ENCODE results near the gene APOL6.
"Not testable (repeated sequence)": the region's sequence is repeated elsewhere in the genome, so short reads cannot be mapped to it uniquely, and the experiment has no call there.

APOL6 gene

DNA sequence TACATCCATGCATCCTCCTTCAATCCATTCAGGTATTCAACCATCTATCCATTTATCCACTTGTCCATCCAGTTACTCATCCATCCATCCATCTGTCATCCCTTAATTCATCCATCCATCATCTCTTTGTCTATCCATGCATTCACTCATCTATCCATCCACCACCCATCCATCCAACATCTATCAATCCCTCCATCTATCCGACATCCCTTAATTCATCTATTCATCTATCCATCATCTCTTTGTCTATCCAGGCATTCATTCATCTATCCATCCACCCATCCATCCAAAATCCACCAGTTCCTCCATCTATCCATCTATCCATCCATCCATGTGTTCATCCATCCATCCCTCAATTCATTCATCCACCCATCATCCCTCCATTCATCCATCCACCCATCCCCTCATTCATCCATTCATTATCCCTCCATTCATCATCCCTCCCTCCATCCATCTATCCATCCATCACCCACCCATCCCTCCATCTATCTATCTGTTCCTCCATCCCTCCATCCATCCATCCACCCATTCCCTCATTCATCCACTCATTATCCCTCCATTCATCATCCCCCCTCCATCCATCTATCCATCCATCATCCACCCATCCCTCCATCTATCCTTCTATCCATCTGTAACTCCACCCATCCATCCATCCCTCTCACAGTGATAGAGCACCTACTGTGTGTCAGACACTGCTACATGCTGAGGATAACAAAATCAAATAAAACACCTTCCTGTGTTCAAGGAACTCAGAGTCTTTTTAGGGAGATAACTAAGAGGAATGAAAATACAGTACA lies 29.6 kb upstream of the APOL6 start:
- DNase-seq = no peak

DNA sequence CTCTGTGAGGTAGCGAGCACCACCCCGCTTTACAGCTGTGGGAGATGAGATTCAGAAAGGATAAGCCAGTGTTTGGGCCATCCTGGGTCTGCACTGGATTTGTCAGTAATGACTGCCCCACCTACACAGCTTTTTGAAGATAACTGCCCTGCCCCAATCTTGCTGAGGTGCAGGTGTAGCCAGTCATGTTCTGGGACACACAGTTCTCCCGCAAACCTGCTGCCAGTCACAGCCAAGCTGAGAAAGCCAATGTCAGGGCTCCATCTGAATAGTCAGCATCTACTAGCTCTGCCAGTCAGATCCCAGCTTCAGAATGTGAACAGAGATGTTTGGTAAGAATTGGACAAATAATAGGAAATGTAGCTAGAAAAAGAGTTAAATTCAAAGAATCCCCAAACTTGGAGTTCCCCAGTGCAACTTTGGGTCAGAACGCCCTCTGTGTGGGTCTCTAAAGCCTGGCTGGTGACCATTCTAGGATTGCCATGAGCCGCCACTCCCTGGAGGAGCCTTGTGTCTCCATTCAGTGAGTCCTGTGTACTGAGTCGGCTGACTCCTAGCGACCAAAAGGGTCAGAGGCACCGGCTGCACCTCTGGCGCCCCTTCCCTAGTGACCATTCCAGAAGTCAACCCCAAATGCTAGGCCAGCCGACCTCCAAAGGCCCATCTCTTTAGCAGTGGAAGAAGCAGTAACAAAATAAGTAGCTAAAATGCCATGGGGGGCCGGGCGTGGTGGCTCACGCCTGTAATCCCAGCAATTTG lies 28.7 kb upstream of the APOL6 start:
- DNase-seq = no peak

DNA sequence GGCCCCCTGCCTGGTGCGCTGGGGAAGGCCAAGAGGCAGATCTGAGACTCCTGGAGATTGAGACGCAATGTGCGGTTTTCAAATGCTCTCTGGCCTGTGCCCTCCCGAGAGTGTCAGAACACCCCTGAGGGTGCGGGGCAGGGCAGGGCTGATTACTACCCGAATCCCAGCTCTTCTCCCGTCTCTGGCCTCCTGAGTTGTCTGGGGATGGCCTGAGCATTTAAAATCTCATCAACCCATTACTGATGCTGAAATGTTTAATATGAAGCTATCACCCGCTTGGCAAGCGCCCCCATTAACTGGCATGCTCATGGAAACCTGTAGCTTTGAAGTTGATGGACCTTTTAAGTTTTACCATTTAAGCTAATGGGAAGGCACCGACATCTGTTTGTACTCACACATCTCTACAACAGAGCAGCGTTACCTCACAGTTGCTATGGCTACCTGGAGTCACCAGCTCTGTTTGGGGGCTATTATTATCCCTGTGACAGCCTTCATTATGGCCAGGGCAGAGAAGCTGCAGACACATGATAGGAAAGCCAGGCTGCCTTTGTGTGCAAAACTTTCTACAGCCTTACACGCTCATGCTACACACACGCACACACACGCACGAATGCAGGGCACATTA lies 27.5 kb upstream of the APOL6 start:
- no peak for DNase-seq

DNA sequence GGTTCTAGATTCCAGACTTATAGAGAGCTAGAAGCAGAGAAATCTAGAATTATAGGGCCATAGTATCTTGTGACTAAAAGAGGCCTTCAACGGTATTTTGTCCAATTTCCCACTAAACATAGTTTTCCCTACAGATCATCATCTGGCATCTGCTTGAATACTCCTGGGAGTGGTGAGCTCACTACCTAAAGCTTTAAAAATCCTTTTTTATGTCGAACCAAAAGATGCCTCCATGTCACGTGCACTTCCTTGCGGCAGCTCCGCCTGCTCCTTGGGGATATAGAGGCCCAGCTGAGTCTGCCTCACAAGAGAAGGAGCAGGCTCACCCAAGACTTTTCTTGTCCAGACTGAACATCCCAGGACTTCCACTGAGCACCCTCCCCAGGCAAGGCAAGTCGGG lies 26.8 kb upstream of the APOL6 start:
- no peak for DNase-seq

DNA sequence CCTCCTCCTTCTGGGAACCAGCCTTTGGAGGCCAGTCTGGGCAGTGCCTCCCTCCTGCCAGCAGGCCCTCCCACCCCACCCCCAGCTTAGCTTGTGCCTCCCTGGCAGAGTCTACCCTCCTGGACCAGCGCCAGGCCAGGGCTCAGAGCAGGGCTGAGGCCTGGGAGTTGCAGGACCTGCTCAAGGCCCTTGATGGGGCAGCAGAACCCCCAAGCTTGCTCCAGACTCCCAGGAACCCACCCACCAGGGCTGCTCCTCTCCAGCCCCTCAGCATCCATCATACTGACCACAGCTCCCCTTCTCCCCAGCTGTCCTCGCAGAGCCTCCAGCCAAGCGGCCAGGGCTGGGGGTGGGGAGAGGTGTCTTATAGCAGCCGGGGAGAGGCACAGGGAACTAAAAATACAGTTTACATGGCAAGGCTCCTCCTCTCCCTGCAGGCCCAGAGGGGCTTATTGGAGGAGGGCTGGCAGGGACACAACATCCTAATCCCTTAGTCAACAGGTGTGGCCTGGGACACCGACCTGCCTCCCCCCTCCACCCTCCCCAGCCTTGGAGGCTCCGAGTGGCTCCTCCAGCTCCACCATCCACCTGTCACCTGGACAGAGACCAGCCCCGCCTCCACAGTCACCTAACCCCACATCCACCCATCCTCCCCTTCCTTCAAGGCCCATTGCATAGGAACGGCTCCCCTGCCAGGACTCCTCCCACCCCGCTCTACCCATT lies 25.9 kb upstream of the APOL6 start:
- DNase-seq = no peak

DNA sequence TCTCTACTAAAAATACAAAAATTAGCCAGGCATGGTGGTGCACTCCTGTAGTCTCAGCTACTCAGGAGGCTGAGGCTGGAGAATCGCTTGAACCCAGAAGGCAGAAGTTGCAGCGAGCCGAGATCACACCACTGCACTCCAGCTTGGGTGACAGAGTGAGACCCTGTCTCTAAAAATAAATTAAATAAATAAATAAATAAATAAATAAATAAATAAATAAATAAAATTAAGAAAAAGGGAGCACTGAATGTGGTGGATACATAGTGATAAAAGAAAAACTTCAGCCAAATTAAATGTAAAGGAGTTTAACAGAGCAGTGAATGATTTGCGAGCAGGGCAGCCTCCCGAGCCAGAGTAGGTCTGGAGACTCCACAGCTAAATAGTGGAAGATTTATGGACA lies 24.4 kb upstream of the APOL6 start:
- DNase-seq = not testable (repeated sequence)

DNA sequence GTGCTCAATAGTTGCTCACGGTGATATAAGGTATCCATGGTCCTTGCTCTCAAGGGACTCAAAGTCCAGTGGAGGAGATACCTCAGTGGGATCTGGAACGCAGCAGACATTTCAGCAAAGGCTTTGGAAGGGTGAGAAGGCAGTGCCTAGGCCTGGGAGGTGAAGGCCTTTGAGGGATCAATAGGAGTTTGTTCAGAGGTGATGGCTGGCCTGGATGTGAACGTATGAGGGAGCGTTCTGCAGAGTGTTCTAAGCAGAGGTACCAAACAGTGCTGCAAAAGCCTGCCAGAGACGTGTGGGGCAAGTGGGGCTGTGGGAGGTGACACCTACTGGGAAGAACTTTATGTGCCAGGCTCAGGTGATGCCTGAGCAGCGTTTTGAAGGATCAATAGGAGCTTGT lies 23.7 kb upstream of the APOL6 start:
- no peak for DNase-seq

DNA sequence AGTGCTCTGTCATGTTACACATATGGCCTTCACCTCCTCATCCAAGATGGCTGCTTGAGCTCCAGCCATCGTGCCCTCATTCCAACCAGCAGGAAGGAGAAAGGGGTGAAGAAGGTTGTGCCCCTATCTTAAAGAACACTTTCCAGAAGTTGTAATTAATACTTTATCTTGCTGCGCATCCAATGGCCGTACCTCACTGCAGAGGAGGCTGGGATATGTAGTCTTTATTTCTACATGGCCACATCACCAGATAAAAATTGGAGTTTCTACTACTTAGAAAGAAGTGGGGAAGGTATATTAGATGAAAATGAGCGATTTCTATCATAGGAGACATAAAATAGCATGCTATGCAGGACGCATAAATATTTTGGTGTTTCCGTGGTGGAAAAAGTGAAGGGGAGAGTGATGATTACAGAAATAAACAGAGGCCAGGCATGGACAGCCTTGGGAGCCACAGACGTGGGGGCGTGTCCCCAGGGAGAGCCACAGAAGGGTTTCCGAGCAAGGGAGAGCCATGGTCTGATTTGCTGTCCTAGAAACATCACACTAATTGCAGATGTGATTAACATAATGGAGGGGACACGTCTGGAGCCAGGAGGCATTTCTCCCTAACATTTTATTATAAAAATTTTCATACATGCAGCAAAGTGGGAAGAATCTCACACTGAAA lies 22.3 kb upstream of the APOL6 start:
- DNase-seq = no peak

DNA sequence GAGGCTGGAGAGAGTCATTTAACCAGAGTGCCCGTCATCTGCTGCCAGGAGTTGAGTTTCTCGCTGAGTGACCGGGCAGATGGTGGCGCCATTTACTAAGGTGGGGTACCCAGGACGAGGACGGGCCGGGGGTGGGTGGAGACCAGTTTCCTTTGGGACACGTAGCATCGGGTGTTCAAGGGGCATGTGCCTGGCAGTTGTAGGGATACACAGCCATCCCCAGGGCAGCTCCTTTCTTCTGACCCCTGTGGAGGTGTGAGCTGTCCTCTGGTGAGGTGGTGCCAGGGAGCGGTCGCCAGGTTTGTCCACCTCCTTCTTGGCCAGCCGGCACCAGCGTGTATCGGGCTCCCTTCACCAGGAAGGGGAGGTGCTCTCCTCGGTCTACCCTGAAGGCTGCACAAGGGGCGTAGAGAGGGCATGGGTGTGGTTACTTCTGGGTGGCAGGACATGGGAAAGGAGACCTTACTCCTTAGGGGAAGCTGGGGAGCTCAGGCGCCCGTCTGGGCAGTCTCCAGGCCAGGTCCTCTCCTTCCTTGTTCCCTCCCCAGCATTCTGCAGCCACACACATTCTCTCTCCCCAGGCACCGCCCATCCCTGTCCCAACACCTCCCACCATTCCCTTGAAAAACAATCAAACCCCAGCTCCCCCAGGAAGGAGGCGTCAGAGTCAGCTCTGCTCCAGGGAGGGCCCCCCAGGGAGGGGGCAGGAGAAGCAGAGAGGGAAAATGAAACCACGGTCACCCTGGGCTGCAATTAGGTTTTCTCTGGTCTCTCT lies 20.8 kb upstream of the APOL6 start:
- peak; percentile 84 for DNase-seq

DNA sequence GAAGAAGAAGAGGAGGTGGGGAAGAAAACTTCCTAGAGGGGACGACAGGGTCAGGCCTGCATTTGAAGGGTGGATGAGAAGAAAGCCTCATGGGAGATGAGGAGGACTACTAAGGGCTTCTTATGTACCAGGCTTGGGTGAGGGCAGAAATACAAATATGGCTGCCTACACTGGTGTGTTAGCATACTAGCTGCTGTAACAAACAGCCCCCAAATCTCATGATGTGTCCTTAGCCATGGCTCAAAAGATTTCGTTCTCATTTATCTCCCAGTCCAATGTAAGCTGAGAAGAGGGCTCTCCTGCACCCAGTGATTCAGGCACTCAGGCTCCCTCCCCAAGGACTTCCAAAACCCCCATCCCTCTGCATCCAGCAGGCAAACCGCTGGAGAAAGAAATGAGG lies 19.5 kb upstream of the APOL6 start:
- no peak for DNase-seq

DNA sequence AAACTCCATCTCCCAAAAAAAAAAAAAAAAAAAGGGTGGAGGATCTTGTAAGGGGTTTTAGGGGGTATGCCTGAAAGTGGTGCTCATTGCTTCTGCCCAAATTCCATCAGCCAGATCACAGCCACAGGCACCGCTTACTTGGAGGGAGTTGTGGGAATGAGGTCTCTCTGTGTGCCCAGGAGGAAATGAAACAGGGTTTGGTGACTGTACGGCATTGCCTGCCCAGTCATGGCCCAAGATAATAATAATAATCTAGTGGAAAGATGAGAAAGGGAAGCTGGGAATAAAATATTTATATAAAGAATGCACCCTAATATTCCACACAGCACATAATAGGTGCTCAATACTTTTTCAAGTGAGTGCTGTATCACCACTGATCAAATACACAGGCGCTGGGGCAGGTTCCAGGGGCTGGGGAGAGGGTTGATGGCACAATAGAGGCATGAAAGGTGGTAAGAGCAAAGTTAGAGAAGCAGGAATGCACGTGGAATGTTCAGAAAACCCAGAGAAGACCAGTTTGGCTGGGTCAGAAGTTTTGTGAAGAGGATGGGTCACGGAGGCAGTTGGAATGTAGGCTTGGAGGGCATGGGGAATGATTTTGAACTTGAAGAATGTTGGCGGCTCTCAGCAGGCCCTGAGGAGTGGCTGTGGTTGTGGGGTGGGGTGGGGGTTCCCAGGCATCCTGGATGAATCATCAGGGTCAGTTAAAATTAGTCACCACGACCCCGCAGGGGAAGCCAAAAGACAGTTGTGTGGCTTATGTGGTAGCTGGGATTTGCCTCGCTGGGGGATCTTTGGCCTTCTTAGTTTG lies 18.6 kb upstream of the APOL6 start:
- peak; percentile 81 for DNase-seq

DNA sequence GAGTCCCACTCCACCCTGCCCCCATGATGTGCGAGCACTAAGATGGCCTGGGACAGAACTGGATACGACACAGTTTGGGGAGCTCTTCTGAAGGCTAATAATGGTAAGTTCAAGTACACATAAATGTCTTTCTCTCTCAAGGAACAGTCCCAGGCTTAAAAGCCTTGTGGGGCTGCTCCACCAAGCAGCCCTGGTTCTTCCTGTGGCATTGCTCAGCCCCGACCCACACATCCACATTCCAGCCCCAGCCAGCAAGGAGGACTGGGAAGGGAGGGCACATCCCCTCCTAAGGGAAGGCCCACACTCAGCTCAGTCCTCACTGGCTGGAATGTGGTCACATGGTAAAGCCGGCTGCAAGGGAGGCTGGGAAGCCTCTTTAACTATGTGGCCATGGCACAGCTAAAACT lies 17.9 kb upstream of the APOL6 start:
- no peak for DNase-seq

DNA sequence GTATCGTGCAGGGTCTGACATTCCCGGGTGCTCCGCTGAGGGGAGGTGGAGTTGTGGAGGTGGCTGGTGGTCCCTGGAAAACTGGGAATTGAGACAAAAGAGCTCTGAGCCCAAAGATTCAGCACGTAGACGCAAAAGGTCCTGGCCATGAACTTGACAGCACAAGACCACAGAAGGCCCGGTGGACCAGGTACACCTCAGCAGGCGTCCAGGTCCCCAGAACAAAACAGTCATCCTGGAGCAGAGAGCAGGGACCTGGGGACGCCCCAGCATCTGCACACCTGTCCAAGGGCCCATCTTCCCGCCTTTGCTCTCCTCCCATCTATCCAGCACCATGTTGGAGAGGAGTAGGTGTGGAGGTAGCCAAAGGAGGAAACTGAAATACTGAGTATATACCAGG lies 17.4 kb upstream of the APOL6 start:
- no peak for DNase-seq

DNA sequence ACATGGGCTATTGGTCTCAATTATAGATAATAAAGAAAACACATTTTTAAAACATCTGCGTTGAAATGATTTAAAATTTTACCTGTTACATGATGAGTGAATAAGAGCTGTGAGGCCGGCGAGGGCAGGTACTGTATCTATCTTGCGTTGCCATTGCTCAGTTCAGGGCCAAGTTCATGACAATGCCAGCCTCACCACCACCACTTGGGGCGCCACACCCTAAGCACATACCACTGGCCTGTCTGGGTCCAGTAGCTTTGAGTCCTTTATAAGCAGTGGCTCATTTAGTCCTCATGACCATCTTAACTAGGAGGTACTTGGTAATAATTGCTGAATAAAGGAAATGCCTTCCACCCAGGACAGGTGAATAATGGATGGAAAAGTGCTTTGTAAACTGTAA lies 16.6 kb upstream of the APOL6 start:
- DNase-seq = no peak

DNA sequence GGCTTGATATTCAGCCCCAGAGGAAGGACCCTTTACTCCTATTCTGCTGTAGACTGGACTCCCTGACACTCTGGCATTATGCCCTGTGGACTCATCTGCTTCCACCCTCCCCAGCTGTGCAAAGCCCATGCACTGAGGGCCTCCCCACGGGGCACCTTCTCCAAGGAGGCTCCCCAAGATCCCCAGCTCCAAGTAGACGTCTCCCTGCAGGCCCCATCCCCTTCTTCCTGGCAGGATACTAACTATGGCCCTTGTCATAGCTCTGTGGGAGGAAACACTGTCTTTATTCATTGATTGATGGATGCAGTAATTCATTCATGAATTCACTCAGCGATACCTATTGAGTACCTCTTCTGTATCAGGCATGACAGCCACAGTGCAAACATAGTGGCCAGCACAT lies 15.3 kb upstream of the APOL6 start:
- DNase-seq = no peak

DNA sequence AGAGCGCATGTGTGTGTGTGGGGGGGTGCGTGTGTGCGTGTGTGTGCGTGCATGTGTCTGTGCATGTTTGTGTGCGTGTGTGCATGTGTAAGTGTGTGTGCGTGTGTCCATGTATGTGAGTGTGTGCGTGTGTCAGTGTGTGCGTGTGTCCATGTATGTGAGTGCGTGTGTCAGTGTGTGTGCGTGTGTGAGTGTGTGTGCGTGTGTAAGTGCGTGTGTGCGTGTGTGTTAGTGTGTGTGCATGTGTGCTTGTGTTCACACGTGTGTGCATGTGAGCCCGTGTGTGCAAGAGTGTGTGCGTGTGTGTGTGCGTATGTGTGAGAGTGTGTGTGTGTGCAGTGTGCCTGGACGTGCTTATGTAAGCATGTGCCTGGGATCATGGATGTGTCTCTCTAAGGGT lies 14.7 kb upstream of the APOL6 start:
- no peak for DNase-seq

DNA sequence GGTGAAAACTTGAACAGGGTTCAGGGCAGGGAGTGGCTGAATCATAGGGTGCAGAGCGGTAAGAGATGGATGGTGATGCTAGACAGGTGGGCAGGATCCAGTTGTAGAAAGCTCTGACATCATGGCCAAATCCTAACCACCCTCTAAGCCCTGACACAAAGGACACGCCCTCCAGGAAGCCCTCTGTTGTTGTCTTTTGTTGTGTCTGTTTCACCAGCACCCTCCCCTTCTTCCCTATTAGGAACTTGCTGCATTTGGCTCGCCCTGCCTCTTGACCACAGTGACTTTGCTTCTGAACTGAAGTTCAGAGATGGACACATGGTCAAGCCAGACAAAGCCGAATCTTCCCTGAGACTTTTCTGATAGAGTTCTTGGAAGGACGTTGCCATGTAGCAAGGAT lies 14.2 kb upstream of the APOL6 start:
- no peak for DNase-seq

DNA sequence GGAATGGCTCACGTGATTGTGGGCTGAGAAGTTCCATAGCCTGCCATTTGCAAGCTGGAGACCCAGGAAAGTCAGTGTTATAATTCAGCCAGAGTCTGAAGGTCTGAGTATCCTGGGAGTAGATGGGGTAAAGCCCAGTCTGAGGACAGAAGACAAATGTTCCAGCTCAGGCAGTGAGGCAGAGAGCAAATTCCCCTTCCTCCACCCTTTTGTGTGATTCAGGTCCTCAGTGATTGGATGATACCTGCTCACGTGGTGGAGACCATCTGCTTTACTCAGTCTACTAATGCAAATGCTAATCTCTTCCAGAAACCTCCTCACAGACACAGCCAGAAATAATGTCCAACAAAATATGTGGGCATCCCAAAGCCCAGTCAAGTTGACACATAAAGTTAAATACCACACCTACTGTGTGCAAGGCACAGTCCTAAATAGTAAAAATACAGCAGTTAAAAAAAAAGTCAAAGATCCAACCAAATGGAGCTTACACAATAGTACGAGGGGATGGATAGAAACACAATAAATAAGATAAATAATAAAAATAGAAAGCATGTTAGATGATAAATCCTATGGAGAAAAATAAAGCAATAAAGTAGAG lies 13.2 kb upstream of the APOL6 start:
- DNase-seq = no peak

DNA sequence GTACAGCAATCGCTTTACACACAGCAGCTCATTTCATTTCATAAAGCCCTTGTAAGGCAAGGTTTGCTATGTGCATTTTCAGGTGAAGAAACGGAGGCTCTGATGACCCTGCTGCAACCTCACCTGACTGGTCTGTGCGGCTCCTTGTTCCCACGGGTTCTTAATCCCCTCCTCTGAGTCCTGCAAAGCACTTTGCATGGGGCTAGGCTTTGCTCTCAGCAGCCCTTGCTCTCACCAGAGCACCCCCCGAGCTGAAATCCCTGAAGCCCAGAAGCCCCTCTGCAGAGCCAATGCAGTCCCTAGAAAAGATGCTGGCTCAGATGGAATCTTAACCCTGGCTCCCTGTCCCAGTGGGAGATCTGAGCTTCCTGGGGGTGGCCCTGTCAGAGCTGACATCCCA lies 11.0 kb upstream of the APOL6 start:
- no peak for DNase-seq

DNA sequence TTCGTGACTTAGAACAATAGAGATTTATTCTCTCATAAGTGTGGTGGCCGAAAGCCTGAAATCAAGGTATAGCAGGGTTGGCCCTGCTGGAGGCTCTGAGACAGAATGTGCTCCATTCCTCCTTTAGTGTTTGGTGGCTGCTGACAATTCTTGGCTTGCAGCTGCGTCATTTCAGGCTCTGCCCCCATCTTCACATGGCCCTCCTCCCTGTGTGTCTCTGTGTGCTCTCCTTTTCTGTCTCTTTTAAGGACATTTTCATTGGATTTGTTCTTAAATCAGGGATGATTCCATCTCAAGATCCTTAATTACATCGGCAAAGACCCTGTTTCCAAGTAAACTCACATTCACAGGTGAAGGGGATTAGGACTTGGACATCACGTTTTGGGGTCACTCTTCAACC lies 10.2 kb upstream of the APOL6 start:
- DNase-seq = no peak

DNA sequence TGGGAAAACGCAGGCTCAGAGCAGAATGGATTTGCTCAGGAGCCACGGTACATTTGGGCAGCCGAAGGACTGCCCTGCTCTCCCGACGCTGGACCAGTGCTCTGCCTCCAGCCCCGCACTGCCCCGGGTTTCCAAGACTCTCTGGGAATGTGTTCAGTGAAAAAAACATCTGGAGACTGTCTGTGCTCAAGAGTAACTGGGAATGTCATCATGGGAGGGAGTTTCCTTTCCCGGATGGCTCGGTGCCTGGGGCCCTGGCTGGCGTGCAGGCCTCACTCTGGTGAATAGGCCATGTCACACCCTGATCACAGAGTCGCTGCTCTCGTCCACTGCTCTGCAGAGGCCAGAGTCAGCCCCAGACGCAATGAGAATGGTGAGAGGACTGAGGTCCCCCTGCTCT lies 9.8 kb upstream of the APOL6 start:
- DNase-seq = no peak
